HG02588 (cell line): ENCODE data around the gene ABI3BP.

ENCODE experiments used
- ATAC-seq: cut with Tn5 transposase; IDR thresholded peaks from one replicate; pipeline ENCODE4 v1.9.1; 2021; ENCODE audit warnings: mild to moderate bottlenecking, moderate library complexity; ENCODE audit not compliant: unreplicated experiment

The ABI3BP gene

GRCh38 chr3:100703865-100704264, 289.4 kb downstream of the ABI3BP start:
- no peak for ATAC-seq

- no peak for ATAC-seq
These were observed 290.3 kb downstream of the ABI3BP start for GRCh38 chr3:100702980-100703345.

- no peak for ATAC-seq
These were observed 290.9 kb downstream of the ABI3BP start for GRCh38 chr3:100702082-100702979.

GRCh38 chr3:100700708-100701107, 292.5 kb downstream of the ABI3BP start:
- no peak for ATAC-seq
